GM23338 (cell line): ENCODE measurements around the gene CLDN1. TPM values are rescaled to one million over a fixed set of nuclear protein-coding genes. Genes with fewer than 3 reads are reported as not detected.

Experiments used
- ATAC-seq: fragments of 200-7000 bp; cut with Tn5 transposase; 3 replicates; pipeline ENCODE4 v1.9.1; 2020
- DNase-seq: peaks from one replicate; pipeline ENCODE4 v3.0.0-alpha.2; 2015; ENCODE audit warnings: low spot score
- H2AFZ ChIP-seq: fragments of 200-600 bp; sonication (generic); 2 replicates; pipeline ENCODE4 v1.8.0; 2016; ENCODE audit warnings: antibody characterized with exemption, mild to moderate bottlenecking, moderate library complexity
- H3F3A ChIP-seq: fragments of 200-600 bp; sonication (generic); replicated peaks from 2 replicates; pipeline ENCODE4 v1.8.0; 2017; ENCODE audit warnings: antibody characterized with exemption, mixed run types, low read depth
- H3K27ac ChIP-seq: fragments of 200-600 bp; sonication (generic); 2 replicates; pipeline ENCODE4 v1.6.1; 2016; ENCODE audit warnings: low read depth
- H3K27me3 ChIP-seq: fragments of 200-600 bp; sonication (generic); 2 replicates; pipeline ENCODE4 v1.8.0; 2016; ENCODE audit warnings: mild to moderate bottlenecking, mixed run types, moderate library complexity; ENCODE audit not compliant: insufficient read depth
- H3K36me3 ChIP-seq: fragments of 200-600 bp; sonication (generic); 2 replicates; pipeline ENCODE4 v1.8.0; 2016; ENCODE audit warnings: mild to moderate bottlenecking; ENCODE audit not compliant: insufficient read depth
- H3K4me1 ChIP-seq: fragments of 200-600 bp; sonication (generic); 2 replicates; pipeline ENCODE4 v1.8.0; 2016; ENCODE audit warnings: mild to moderate bottlenecking, moderate library complexity; ENCODE audit not compliant: insufficient read depth
- H3K4me2 ChIP-seq: fragments of 200-600 bp; sonication (generic); 2 replicates; pipeline ENCODE4 v1.7.1; 2017; ENCODE audit warnings: mixed run types
- H3K4me3 ChIP-seq: fragments of 200-600 bp; sonication (generic); 2 replicates; pipeline ENCODE4 v1.6.1; 2016; ENCODE audit warnings: mixed run types
- H3K79me2 ChIP-seq: fragments of 200-600 bp; sonication (generic); replicated peaks from 2 replicates; pipeline ENCODE4 v1.8.0; 2017; ENCODE audit warnings: mild to moderate bottlenecking; ENCODE audit not compliant: insufficient read depth
- H3K9me2 ChIP-seq: fragments of 200-600 bp; sonication (generic); 2 replicates; pipeline ENCODE4 v1.8.0; 2017; ENCODE audit not compliant: insufficient read depth
- H4K20me1 ChIP-seq: fragments of 200-600 bp; sonication (generic); replicated peaks from 2 replicates; pipeline ENCODE4 v1.8.0; 2017; ENCODE audit warnings: mild to moderate bottlenecking; ENCODE audit not compliant: insufficient read depth
- H3K27ac Mint-ChIP-seq: 2 replicates; pipeline ENCODE4 v1.8.0; 2020; ENCODE audit warnings: inconsistent platforms, mild to moderate bottlenecking, moderate library complexity, mixed read lengths
- H3K27me3 Mint-ChIP-seq: 3 replicates; pipeline ENCODE4 v1.8.0; 2022; ENCODE audit warnings: low read depth, mild to moderate bottlenecking, moderate library complexity, mixed read lengths, inconsistent platforms; ENCODE audit not compliant: insufficient read depth, poor library complexity
- H3K36me3 Mint-ChIP-seq: 3 replicates; pipeline ENCODE4 v1.8.0; 2021; ENCODE audit warnings: low read depth, mild to moderate bottlenecking, inconsistent platforms, moderate library complexity, mixed read lengths
- H3K4me1 Mint-ChIP-seq: 3 replicates; pipeline ENCODE4 v1.8.0; 2020; ENCODE audit warnings: mild to moderate bottlenecking, inconsistent platforms, mixed read lengths
- H3K4me3 Mint-ChIP-seq: 3 replicates; pipeline ENCODE4 v1.8.0; 2021; ENCODE audit warnings: moderate library complexity, mild to moderate bottlenecking, inconsistent platforms, mixed read lengths
- H3K9me3 Mint-ChIP-seq: 3 replicates; pipeline ENCODE4 v1.8.0; 2020; ENCODE audit warnings: moderate library complexity, mild to moderate bottlenecking, inconsistent platforms, mixed read lengths
- CREB1 ChIP-seq: fragments of 250-450 bp; sonication (Bioruptor Pico); IDR thresholded peaks from 2 replicates; pipeline ENCODE4 v1.5.0; 2020; ENCODE audit warnings: low read depth, mild to moderate bottlenecking, moderate library complexity
- EZH2 ChIP-seq: fragments of 200-600 bp; sonication (generic); IDR thresholded peaks from one replicate; pipeline ENCODE4 v1.8.0; 2017; ENCODE audit warnings: antibody characterized with exemption, mild to moderate bottlenecking, low read depth; ENCODE audit not compliant: unreplicated experiment
- EZH2phosphoT487 ChIP-seq: fragments of 200-600 bp; sonication (generic); IDR thresholded peaks from one replicate; pipeline ENCODE4 v1.8.1; 2018; ENCODE audit warnings: antibody characterized with exemption; ENCODE audit not compliant: unreplicated experiment
- NANOG ChIP-seq: IDR thresholded peaks from 2 replicates; pipeline ENCODE4 v1.6.1; 2016; ENCODE audit warnings: antibody characterized with exemption, borderline replicate concordance
- POLR2AphosphoS5 ChIP-seq: IDR thresholded peaks from 2 replicates; pipeline ENCODE4 v1.6.1; 2016; ENCODE audit warnings: antibody characterized with exemption, low read depth
- STAT1 ChIP-seq: IDR thresholded peaks from one replicate; pipeline ENCODE4 v1.6.1; 2016; ENCODE audit warnings: antibody characterized with exemption; ENCODE audit not compliant: unreplicated experiment
- ZNF114 ChIP-seq: fragments of 250-450 bp; sonication (Bioruptor Pico); IDR thresholded peaks from 2 replicates; pipeline ENCODE4 v1.5.0; 2020; ENCODE audit warnings: mild to moderate bottlenecking, moderate library complexity
- ZNF331 ChIP-seq: fragments of 250-450 bp; sonication (Bioruptor Pico); IDR thresholded peaks from 2 replicates; pipeline ENCODE4 v1.5.0; 2020; ENCODE audit warnings: low read depth, mild to moderate bottlenecking, moderate library complexity
- ZNF462 ChIP-seq: fragments of 250-450 bp; sonication (Bioruptor Pico); IDR thresholded peaks from 2 replicates; pipeline ENCODE4 v1.5.0; 2020; ENCODE audit warnings: mild to moderate bottlenecking, moderate library complexity
- polyA plus RNA-seq: library from polyadenylated mRNA; unstranded; fragments of >200 nt; fragmentation: Nextera tagmentation; extraction: Ambion mirVana; gene quantifications from 2 replicates; pipeline ENCODE4 v1.2.1, GENCODE V29; 2016
- total RNA-seq: library from RNA; depleted of rRNA; stranded (reverse); fragments of >200 nt; shearing (Covaris generic); gene quantifications from 2 replicates; pipeline ENCODE4 v1.2.3, GENCODE V29; 2014
- TF ChIP-seq, protein P1 (sequence below): IDR thresholded peaks from 2 replicates; pipeline ENCODE4 v1.6.1; 2016; ENCODE audit warnings: antibody characterized with exemption
- TF ChIP-seq, protein P2 (sequence below), 2 experiments: fragments of 200-600 bp in 1 of 2; sonication (generic) in 1 of 2; conservative IDR thresholded peaks; 2 replicates each; pipeline versions ENCODE4 v1.5.1 to v1.6.1; 2016 to 2017; ENCODE audit warnings: antibody characterized with exemption in 2 of 2, low read depth in 2 of 2, mild to moderate bottlenecking in 2 of 2, moderate library complexity in 1 of 2
- TF ChIP-seq, protein P3 (sequence below): IDR thresholded peaks from one replicate; pipeline ENCODE4 v1.6.1; 2018; ENCODE audit warnings: antibody characterized with exemption; ENCODE audit not compliant: unreplicated experiment

CLDN1 gene
- total and polyA plus RNA-seq, 2 experiments from 2014 or later = 2.5 to 4.6 TPM

- H3K27ac Mint-ChIP-seq = no peak overlapping the region
- no peaks in the 10 kb centered on the region for H3K9me3 Mint-ChIP-seq
Observed at GRCh38 chr3:190371152-190371551, 48.9 kb upstream of the CLDN1 start.

More at GRCh38 chr3:190371152-190371551, 48.9 kb upstream of the CLDN1 start:
- no peaks in the 10 kb centered on the region for H3K36me3 ChIP-seq
- no peaks in the 10 kb centered on the region for H3K27me3 Mint-ChIP-seq
- H3K4me2 ChIP-seq = no peak overlapping the region
- DNase-seq (no peak), ATAC-seq (no peak)
- no peaks in the 10 kb centered on the region for H3K36me3 Mint-ChIP-seq
- H3K27ac ChIP-seq = no peak overlapping the region
- no peaks in the 10 kb centered on the region for H3K9me2 ChIP-seq
- no peaks in the 10 kb centered on the region for H4K20me1 ChIP-seq
- no peak overlapping the region for H3K4me3 ChIP-seq
- H2AFZ ChIP-seq = no peak overlapping the region
- peaks cover 8% of the 10 kb centered on the region; the same call in 2 of the 3 replicates for H3K4me1 Mint-ChIP-seq
- H3F3A ChIP-seq = no peaks in the 10 kb centered on the region
- H3K4me1 ChIP-seq = no peaks in the 10 kb centered on the region
- no peaks in the 10 kb centered on the region for H3K79me2 ChIP-seq
- TF ChIP-seq ZNF462 (CRISPR knock-in tag) (no peak), EZH2phosphoT487 (no peak), ZNF331 (CRISPR knock-in tag) (no peak), CREB1 (CRISPR knock-in tag) (no peak), NANOG (no peak), POLR2AphosphoS5 (no peak), ZNF114 (CRISPR knock-in tag) (no peak), EZH2 (no peak), STAT1 (no peak)
- TF ChIP-seq, protein P1, sequence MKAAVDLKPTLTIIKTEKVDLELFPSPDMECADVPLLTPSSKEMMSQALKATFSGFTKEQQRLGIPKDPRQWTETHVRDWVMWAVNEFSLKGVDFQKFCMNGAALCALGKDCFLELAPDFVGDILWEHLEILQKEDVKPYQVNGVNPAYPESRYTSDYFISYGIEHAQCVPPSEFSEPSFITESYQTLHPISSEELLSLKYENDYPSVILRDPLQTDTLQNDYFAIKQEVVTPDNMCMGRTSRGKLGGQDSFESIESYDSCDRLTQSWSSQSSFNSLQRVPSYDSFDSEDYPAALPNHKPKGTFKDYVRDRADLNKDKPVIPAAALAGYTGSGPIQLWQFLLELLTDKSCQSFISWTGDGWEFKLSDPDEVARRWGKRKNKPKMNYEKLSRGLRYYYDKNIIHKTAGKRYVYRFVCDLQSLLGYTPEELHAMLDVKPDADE = no peak
- TF ChIP-seq, protein P2, sequence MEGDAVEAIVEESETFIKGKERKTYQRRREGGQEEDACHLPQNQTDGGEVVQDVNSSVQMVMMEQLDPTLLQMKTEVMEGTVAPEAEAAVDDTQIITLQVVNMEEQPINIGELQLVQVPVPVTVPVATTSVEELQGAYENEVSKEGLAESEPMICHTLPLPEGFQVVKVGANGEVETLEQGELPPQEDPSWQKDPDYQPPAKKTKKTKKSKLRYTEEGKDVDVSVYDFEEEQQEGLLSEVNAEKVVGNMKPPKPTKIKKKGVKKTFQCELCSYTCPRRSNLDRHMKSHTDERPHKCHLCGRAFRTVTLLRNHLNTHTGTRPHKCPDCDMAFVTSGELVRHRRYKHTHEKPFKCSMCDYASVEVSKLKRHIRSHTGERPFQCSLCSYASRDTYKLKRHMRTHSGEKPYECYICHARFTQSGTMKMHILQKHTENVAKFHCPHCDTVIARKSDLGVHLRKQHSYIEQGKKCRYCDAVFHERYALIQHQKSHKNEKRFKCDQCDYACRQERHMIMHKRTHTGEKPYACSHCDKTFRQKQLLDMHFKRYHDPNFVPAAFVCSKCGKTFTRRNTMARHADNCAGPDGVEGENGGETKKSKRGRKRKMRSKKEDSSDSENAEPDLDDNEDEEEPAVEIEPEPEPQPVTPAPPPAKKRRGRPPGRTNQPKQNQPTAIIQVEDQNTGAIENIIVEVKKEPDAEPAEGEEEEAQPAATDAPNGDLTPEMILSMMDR (conservative IDR thresholded peaks at IDR 0.05; ENCODE audit: low read depth in 2 of 2) = no peak
- TF ChIP-seq, protein P3, sequence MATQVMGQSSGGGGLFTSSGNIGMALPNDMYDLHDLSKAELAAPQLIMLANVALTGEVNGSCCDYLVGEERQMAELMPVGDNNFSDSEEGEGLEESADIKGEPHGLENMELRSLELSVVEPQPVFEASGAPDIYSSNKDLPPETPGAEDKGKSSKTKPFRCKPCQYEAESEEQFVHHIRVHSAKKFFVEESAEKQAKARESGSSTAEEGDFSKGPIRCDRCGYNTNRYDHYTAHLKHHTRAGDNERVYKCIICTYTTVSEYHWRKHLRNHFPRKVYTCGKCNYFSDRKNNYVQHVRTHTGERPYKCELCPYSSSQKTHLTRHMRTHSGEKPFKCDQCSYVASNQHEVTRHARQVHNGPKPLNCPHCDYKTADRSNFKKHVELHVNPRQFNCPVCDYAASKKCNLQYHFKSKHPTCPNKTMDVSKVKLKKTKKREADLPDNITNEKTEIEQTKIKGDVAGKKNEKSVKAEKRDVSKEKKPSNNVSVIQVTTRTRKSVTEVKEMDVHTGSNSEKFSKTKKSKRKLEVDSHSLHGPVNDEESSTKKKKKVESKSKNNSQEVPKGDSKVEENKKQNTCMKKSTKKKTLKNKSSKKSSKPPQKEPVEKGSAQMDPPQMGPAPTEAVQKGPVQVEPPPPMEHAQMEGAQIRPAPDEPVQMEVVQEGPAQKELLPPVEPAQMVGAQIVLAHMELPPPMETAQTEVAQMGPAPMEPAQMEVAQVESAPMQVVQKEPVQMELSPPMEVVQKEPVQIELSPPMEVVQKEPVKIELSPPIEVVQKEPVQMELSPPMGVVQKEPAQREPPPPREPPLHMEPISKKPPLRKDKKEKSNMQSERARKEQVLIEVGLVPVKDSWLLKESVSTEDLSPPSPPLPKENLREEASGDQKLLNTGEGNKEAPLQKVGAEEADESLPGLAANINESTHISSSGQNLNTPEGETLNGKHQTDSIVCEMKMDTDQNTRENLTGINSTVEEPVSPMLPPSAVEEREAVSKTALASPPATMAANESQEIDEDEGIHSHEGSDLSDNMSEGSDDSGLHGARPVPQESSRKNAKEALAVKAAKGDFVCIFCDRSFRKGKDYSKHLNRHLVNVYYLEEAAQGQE = no peak
- H3K27me3 ChIP-seq = no peaks in the 10 kb centered on the region
- H3K4me3 Mint-ChIP-seq = no peak overlapping the region
